ENCODE measurements around the gene PTPRN2. TPM values are rescaled to one million over a fixed set of nuclear protein-coding genes. Genes with fewer than 3 reads are reported as not detected.

PTPRN2 gene
- total RNA-seq, 4 donors from 2014 or later, result 14.9 to 34.3 (median 21.3) TPM

GRCh38 chr7:157692460-157693011 lies 895.1 kb downstream of the PTPRN2 start:
- Histone ChIP-seq H3K27me3 (peaks cover 0 to 39% of the 10 kb centered on the region in 2 donors), H3K9me3 (no peaks in the 10 kb centered on the region), H3K4me1 (peaks cover 0 to 44% (median 0%) of the 10 kb centered on the region in 4 donors), H3K27ac (no peak overlapping the region), H3K4me3 (no peak overlapping the region), H3K36me3 (no peaks in the 10 kb centered on the region)
- TF ChIP-seq POLR2A (IDR thresholded peaks at IDR 0.05), result no peak
- TF ChIP-seq, protein P1, sequence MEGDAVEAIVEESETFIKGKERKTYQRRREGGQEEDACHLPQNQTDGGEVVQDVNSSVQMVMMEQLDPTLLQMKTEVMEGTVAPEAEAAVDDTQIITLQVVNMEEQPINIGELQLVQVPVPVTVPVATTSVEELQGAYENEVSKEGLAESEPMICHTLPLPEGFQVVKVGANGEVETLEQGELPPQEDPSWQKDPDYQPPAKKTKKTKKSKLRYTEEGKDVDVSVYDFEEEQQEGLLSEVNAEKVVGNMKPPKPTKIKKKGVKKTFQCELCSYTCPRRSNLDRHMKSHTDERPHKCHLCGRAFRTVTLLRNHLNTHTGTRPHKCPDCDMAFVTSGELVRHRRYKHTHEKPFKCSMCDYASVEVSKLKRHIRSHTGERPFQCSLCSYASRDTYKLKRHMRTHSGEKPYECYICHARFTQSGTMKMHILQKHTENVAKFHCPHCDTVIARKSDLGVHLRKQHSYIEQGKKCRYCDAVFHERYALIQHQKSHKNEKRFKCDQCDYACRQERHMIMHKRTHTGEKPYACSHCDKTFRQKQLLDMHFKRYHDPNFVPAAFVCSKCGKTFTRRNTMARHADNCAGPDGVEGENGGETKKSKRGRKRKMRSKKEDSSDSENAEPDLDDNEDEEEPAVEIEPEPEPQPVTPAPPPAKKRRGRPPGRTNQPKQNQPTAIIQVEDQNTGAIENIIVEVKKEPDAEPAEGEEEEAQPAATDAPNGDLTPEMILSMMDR (IDR thresholded peaks at IDR 0.05), result no peak
- DNase-seq, result peak; percentile 0 to 39 (median 27)

GRCh38 chr7:157691586-157692459 lies 895.8 kb downstream of the PTPRN2 start:
- no peak overlapping the region for H3K27ac ChIP-seq
- H3K4me1 ChIP-seq, result peaks cover 0 to 44% (median 0%) of the 10 kb centered on the region in 4 donors
- H3K9me3 ChIP-seq, result no peaks in the 10 kb centered on the region
- no peaks in the 10 kb centered on the region for H3K36me3 ChIP-seq
- peak overlapping the region in 3 of 4 donors; percentile 9 to 38 (median 35) for H3K4me3 ChIP-seq
- DNase-seq, result peak; percentile 8 to 44 (median 41)
- TF ChIP-seq POLR2A (IDR thresholded peaks at IDR 0.05), result no peak
- TF ChIP-seq, protein P1 (IDR thresholded peaks at IDR 0.05), result no peak
- H3K27me3 ChIP-seq, result peaks cover 0 to 39% of the 10 kb centered on the region in 2 donors

DNA sequence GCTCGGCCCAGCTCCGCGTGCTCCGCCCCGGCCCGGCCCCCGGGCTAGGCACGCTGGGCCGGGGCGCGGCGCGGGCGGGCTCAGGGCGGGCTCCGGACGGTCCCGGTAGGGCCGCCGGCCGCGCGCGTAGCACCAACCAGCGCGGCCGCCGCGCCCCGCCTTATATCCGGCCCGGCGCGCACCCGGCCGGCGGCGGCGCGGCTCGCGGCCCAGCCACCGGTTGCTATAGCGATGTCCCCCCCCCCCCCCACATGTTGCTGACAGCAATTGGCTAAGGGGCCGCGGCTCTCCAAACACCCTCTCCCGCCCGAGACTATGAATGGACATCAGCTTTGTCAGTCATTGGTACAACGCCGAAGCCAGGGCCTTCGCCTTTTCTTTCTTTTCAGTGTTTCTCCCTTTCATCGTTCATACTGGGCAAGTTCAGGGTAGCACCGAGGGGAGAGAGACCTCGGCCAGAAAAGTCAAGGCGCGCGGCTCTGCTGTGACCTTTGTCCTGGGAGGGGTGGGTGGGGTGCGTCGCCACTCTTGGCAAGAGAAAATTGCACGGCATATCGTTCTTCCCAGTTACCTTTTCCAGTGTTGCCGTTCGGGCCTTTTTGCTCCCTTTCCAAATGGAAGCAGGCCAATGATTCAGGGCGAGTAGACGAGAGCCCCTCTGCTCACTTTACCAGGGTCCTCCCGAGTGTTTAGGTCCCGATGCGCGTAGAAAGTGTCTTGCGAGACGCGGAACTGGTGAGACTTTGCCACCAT lies 896.6 kb downstream of the PTPRN2 start:
- peak overlapping the region in 3 of 4 donors; percentile 34 to 50 (median 38) for H3K4me3 ChIP-seq
- no peak for TF ChIP-seq POLR2A (IDR thresholded peaks at IDR 0.05)
- TF ChIP-seq, protein P1 (IDR thresholded peaks at IDR 0.05), result no peak
- H3K4me1 ChIP-seq, result peaks cover 0 to 44% (median 0%) of the 10 kb centered on the region in 4 donors
- no peaks in the 10 kb centered on the region for H3K9me3 ChIP-seq
- H3K27ac ChIP-seq, result peak overlapping the region in 1 of 4 donors; percentile 48
- H3K27me3 ChIP-seq, result peaks cover 0 to 39% of the 10 kb centered on the region in 2 donors
- H3K36me3 ChIP-seq, result no peaks in the 10 kb centered on the region
- peak in 2 of 3 donors; percentile 46 to 57 for DNase-seq

DNA sequence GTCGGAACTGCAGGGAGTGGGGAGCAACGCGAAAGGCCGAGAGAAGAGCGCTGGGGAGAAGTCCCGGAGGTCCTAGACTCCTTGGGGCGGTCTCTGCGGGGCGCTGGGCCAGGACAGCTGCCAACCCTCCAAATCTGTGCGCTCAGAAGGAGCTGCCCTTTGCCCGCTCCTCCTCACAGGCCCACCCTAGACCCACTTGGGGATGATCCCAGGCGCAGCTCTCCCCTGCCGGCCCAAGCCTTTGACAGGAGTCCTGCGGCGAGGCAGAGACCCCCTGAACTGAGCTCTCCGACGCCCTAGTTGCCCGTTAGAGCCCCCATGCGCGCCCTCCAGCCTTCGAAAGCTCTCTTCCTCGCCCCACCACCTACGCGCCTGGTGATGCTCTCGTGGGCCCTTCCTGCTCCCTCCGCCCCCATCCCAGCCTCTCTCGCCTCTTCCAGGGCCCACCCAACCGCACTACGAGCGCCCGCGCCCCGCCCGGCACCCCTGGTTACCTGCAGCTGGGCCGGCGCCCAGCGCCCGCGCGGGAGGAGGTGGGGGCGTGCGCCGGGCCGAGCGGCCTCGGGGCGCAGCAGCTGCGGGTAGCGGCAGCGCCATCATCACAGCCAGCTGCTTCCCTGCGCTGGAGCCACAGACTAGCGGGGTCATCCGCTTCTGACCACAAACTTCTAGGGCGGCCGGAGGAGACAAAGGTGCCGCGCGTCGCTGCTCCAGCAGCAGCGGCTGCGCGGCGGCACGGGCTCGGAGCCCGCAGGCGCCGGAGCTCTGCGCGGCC lies 897.4 kb downstream of the PTPRN2 start:
- Histone ChIP-seq H3K36me3 (no peaks in the 10 kb centered on the region), H3K27me3 (peaks cover 0 to 44% of the 10 kb centered on the region in 2 donors), H3K4me1 (peaks cover 0 to 44% (median 0%) of the 10 kb centered on the region in 4 donors), H3K4me3 (peak overlapping the region in 3 of 4 donors; percentile 34 to 50 (median 38)), H3K9me3 (no peaks in the 10 kb centered on the region), H3K27ac (peak overlapping the region in 1 of 4 donors; percentile 48)
- TF ChIP-seq POLR2A (IDR thresholded peaks at IDR 0.05), result no peak
- TF ChIP-seq, protein P1 (IDR thresholded peaks at IDR 0.05), result no peak
- DNase-seq, result peak in 2 of 3 donors; percentile 33 to 44
